Measurements from ENCODE around the gene NDUFB5. TPM values are rescaled to one million over a fixed set of nuclear protein-coding genes. Genes with fewer than 3 reads are reported as not detected.

Gene NDUFB5
- total and polyA plus RNA-seq, 10 of the 15 experiments (the other 5 are each of a cell fraction or from before 2014, with no cell fraction given): 82.0 to 320 (median 126) TPM

GRCh38 chr3:179640469-179640868 lies 35.9 kb downstream of the NDUFB5 start (continued):
- TF ChIP-seq, protein P1, sequence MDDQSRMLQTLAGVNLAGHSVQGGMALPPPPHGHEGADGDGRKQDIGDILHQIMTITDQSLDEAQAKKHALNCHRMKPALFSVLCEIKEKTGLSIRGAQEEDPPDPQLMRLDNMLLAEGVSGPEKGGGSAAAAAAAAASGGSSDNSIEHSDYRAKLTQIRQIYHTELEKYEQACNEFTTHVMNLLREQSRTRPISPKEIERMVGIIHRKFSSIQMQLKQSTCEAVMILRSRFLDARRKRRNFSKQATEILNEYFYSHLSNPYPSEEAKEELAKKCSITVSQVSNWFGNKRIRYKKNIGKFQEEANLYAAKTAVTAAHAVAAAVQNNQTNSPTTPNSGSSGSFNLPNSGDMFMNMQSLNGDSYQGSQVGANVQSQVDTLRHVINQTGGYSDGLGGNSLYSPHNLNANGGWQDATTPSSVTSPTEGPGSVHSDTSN (IDR thresholded peaks at IDR 0.05; ENCODE audit: insufficient replicate concordance, low read depth, low read length): no peak
- TF ChIP-seq STAT1 (conservative IDR thresholded peaks at IDR 0.05): no peak
- no peak for TF ChIP-seq ZZZ3 (IDR thresholded peaks at IDR 0.05; ENCODE audit: control insufficient read depth, insufficient read length, low read depth)
- no peak for TF ChIP-seq SMAD5 (IDR thresholded peaks at IDR 0.05; ENCODE audit: low read depth)
- TF ChIP-seq CBX3 (IDR thresholded peaks at IDR 0.05; ENCODE audit: borderline replicate concordance, low read depth): no peak

DNA sequence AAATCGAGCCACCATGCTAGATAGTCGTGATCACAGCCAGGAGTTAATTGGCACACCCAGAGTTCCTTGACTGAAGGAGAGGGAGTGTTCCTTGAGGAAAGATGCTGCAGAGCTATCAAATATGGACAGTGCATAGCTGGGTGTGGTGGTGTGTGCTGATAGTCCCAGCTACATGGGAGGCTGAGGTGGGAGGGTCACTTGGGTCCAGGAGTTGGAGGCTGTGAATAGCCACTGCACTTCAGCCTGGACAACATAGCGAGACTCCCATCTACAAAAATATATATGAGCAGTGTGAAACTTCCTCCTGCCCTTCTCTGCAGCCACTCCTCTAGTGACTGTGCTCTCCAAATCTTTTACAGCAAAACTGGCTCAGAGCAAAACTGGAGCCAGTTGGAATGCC lies 38.3 kb downstream of the NDUFB5 start:
- no peaks in the 10 kb centered on the region for H4K20me1 ChIP-seq (ENCODE audit: control insufficient read depth, insufficient read depth)
- no TSS peak for BruUV-seq (replicated peaks)
- CTCF ChIA-PET: no interaction called here
- SMC1A ChIA-PET (ENCODE audit: uncharacterized antibody, unreplicated experiment): no interaction called here
- no peak overlapping the region for H3K9ac ChIP-seq (ENCODE audit: control insufficient read depth, insufficient read depth, low read length)
- in situ Hi-C loops (cut with MboI): no loop called here
- no peaks in the 10 kb centered on the region for H3K36me3 ChIP-seq (ENCODE audit: control insufficient read depth in 2 of 2, insufficient read depth in 2 of 2, low read length in 1 of 2)
- no peak overlapping the region for H3K27ac ChIP-seq (ENCODE audit: control insufficient read depth, insufficient read depth)
- POLR2A ChIA-PET: interaction anchor here (0.5 kb wide), 1 partner anchor 14 kb away, joined by 3 read pairs; no protein-coding TSS in a partner anchor
- 0 out of 2 replicates have a peak, but pooled peaks cover 3% of the 10 kb centered on the region for H3K4me1 ChIP-seq (ENCODE audit: control insufficient read depth, insufficient read depth, low read length)
- no peak overlapping the region for H3K4me2 ChIP-seq (ENCODE audit: control insufficient read depth, insufficient read depth)
- FAIRE-seq (no peak), ATAC-seq (no peak), DNase-seq (ENCODE audit: low read depth, low spot score) (no peak)
- RAD21 ChIA-PET (ENCODE audit: unreplicated experiment): interaction anchor here (0.5 kb wide), 1 partner anchor 135 kb away, joined by 3 read pairs; no protein-coding TSS in a partner anchor
- 31% methylated on average over 3 of the region's 3 CpGs for WGBS (ENCODE audit: insufficient coverage, insufficient replicate concordance, low lambda C conversion rate, missing lambda C conversion rate)
- H3K79me2 ChIP-seq (ENCODE audit: control insufficient read depth, insufficient read depth, low read length): no peaks in the 10 kb centered on the region
- intact Hi-C loops (cut with micrococcal nuclease; ENCODE audit: unreplicated experiment): no loop called here
- no peaks in the 10 kb centered on the region for H3K9me3 ChIP-seq (replicated peaks; ENCODE audit: control insufficient read depth, insufficient read depth, low read length)
- no peak overlapping the region for H3K4me3 ChIP-seq
- no peak overlapping the region for H2AFZ ChIP-seq (ENCODE audit: control insufficient read depth, low read depth, low read length)
- H3K27me3 ChIP-seq (replicated peaks in 1 of 2; ENCODE audit: control insufficient read depth in 2 of 2, insufficient read depth in 2 of 2, low read length in 1 of 2): no peaks in the 10 kb centered on the region
- TF ChIP-seq ZNF207 (IDR thresholded peaks at IDR 0.05; ENCODE audit: borderline replicate concordance): no peak
- no peak for TF ChIP-seq MTA3 (IDR thresholded peaks at IDR 0.05; ENCODE audit: borderline replicate concordance, low read length)
- no peak for TF ChIP-seq EED (IDR thresholded peaks at IDR 0.05; ENCODE audit: low read depth)
- no peak for TF ChIP-seq HDGF (IDR thresholded peaks at IDR 0.05)
- no peak for TF ChIP-seq DPF2 (IDR thresholded peaks at IDR 0.05)
- TF ChIP-seq ZBTB11 (CRISPR knock-in tag; IDR thresholded peaks at IDR 0.05): no peak
- no peak for TF ChIP-seq CHD1 (IDR thresholded peaks at IDR 0.05; ENCODE audit: low read depth, low read length)
- no peak for TF ChIP-seq SMC3 (IDR thresholded peaks at IDR 0.05; ENCODE audit: borderline replicate concordance, low read length)
- no peak for TF ChIP-seq NFYB (IDR thresholded peaks at IDR 0.05; ENCODE audit: insufficient read depth, low read depth, low read length)
- no peak for TF ChIP-seq SIN3A (IDR thresholded peaks at IDR 0.05; ENCODE audit: low read depth, low read length)
- no peak for TF ChIP-seq CREB1 (IDR thresholded peaks at IDR 0.05; ENCODE audit: low read depth)
- TF ChIP-seq ASH2L (IDR thresholded peaks at IDR 0.05; ENCODE audit: borderline replicate concordance, low read depth): no peak
- no peak for TF ChIP-seq MEF2B (IDR thresholded peaks at IDR 0.05; ENCODE audit: partially characterized antibody, poor library complexity, severe bottlenecking)
- no peak for TF ChIP-seq CHD2 (IDR thresholded peaks at IDR 0.05; ENCODE audit: borderline replicate concordance, low read depth, low read length)
- TF ChIP-seq ATF7 (IDR thresholded peaks at IDR 0.05; ENCODE audit: low read depth): no peak
- TF ChIP-seq HCFC1 (IDR thresholded peaks at IDR 0.05; ENCODE audit: low read length): no peak
- TF ChIP-seq NBN (IDR thresholded peaks at IDR 0.05): no peak
- TF ChIP-seq TAF1 (IDR thresholded peaks at IDR 0.05; ENCODE audit: borderline replicate concordance, low read depth, low read length): no peak
